Measurements from ENCODE around the gene VPS13D.

The VPS13D gene

DNA sequence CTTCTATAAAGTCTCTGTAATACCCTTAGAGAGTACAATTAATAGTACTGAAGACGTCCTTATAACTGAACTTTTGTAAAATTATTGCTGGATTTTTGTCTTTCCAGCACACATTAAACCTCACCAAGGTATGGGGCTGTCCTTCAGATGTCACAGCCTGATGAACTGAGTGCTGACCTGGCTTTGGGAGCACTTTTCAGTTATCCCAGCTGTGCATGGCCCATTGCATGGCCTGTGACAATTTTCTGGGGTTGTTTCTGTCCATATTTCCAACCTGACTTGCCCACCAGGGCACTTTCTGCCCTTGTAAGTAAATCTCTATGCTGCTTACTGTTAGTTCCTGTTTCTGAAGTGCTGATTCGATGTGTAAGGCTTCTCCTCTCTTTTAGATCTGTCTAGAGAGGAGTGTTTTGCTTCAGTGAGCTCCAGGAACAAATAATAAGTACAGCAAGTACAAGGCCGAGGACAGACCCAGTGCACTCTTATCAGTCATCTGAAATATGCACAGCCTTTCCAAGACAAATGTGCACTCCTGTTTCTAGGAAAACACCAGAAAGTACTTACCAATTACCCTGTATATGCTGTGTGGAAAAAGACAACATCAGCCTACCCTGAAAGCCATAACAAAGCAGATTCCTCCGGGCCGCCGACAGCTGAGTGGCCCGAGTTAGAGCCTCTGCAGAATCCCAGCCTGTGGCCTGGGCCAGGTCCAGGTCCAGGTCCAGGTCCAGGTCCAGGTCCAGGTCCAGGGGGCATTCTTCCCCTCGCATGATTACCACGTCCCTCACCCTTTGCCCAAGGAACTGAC is 266.5 kb downstream of the VPS13D start:
- Histone ChIP-seq H3K9me3 (ENCODE audit: insufficient read depth, low read length, severe bottlenecking) (no peaks in the 10 kb centered on the region), H3K36me3 (ENCODE audit: insufficient read depth, low read length) (peaks cover 18% of the 10 kb centered on the region; the same call in 1 of the 2 replicates), H3K4me2 (ENCODE audit: insufficient read depth, low read length) (no peak overlapping the region), H3K4me1 (ENCODE audit: insufficient read depth, low read length) (no peaks in the 10 kb centered on the region), H3K27ac (ENCODE audit: low read length) (peak overlapping the region; percentile 41; the same call in 1 of the 2 replicates), H2AFZ (ENCODE audit: low read depth, low read length) (no peak overlapping the region), H4K20me1 (ENCODE audit: insufficient read depth, low read length) (no peaks in the 10 kb centered on the region), H3K4me3 (ENCODE audit: low read depth in 1 of 2, low read length in 2 of 2) (no peak overlapping the region), H3K27me3 (ENCODE audit: insufficient read depth, low read length, poor library complexity) (no peaks in the 10 kb centered on the region), H3K9ac (ENCODE audit: low read depth, low read length) (no peak overlapping the region), H3K79me2 (ENCODE audit: insufficient read depth, low read length) (no peaks in the 10 kb centered on the region)
- no peak for TF ChIP-seq EZH2 (IDR thresholded peaks at IDR 0.05; ENCODE audit: borderline replicate concordance, low read depth, low read length, severe bottlenecking)
- no peak for TF ChIP-seq CTCF (IDR thresholded peaks at IDR 0.05; ENCODE audit: borderline replicate concordance, extremely low read depth, low read length, poor library complexity, severe bottlenecking)
- no peak for ATAC-seq (ENCODE audit: insufficient read depth, low read depth)
- no peak for DNase-seq

- H3K9me3 ChIP-seq (ENCODE audit: insufficient read depth, low read length, severe bottlenecking) = no peaks in the 10 kb centered on the region
- no peak for TF ChIP-seq CTCF (IDR thresholded peaks at IDR 0.05; ENCODE audit: borderline replicate concordance, extremely low read depth, low read length, poor library complexity, severe bottlenecking)
- no peak for TF ChIP-seq EZH2 (IDR thresholded peaks at IDR 0.05; ENCODE audit: borderline replicate concordance, low read depth, low read length, severe bottlenecking)
- H3K9ac ChIP-seq (ENCODE audit: low read depth, low read length) = no peak overlapping the region
- DNase-seq (no peak), ATAC-seq (ENCODE audit: insufficient read depth, low read depth) (no peak)
- no peak overlapping the region for H2AFZ ChIP-seq (ENCODE audit: low read depth, low read length)
- no peak overlapping the region for H3K4me2 ChIP-seq (ENCODE audit: insufficient read depth, low read length)
- H3K27me3 ChIP-seq (ENCODE audit: insufficient read depth, low read length, poor library complexity) = no peaks in the 10 kb centered on the region
- no peak overlapping the region for H3K4me3 ChIP-seq (ENCODE audit: low read depth in 1 of 2, low read length in 2 of 2)
- peaks cover 13% of the 10 kb centered on the region for H3K4me1 ChIP-seq (ENCODE audit: insufficient read depth, low read length)
- no peaks in the 10 kb centered on the region for H3K79me2 ChIP-seq (ENCODE audit: insufficient read depth, low read length)
- H3K36me3 ChIP-seq (ENCODE audit: insufficient read depth, low read length) = peaks cover 23% of the 10 kb centered on the region; the same call in 1 of the 2 replicates
- no peak overlapping the region for H3K27ac ChIP-seq (ENCODE audit: low read length)
- H4K20me1 ChIP-seq (ENCODE audit: insufficient read depth, low read length) = no peaks in the 10 kb centered on the region
Observed at GRCh38 chr1:12499539-12500240, 269.9 kb downstream of the VPS13D start.

- Histone ChIP-seq H2AFZ (ENCODE audit: low read depth, low read length) (no peak overlapping the region), H3K4me1 (ENCODE audit: insufficient read depth, low read length) (peaks cover 13% of the 10 kb centered on the region), H3K9me3 (ENCODE audit: insufficient read depth, low read length, severe bottlenecking) (no peaks in the 10 kb centered on the region), H3K4me3 (ENCODE audit: low read depth in 1 of 2, low read length in 2 of 2) (no peak overlapping the region), H3K4me2 (ENCODE audit: insufficient read depth, low read length) (no peak overlapping the region), H4K20me1 (ENCODE audit: insufficient read depth, low read length) (no peaks in the 10 kb centered on the region), H3K27me3 (ENCODE audit: insufficient read depth, low read length, poor library complexity) (no peaks in the 10 kb centered on the region), H3K36me3 (ENCODE audit: insufficient read depth, low read length) (peaks cover 32% of the 10 kb centered on the region), H3K9ac (ENCODE audit: low read depth, low read length) (no peak overlapping the region), H3K27ac (ENCODE audit: low read length) (0 out of 2 replicates have a peak overlapping the region, but pooled peaks have one; percentile 23), H3K79me2 (ENCODE audit: insufficient read depth, low read length) (no peaks in the 10 kb centered on the region)
- no peak for DNase-seq
- no peak for TF ChIP-seq EZH2 (IDR thresholded peaks at IDR 0.05; ENCODE audit: borderline replicate concordance, low read depth, low read length, severe bottlenecking)
- TF ChIP-seq CTCF (IDR thresholded peaks at IDR 0.05; ENCODE audit: borderline replicate concordance, extremely low read depth, low read length, poor library complexity, severe bottlenecking) = no peak
- ATAC-seq (ENCODE audit: insufficient read depth, low read depth) = no peak
Observed at GRCh38 chr1:12501661-12502060, 271.8 kb downstream of the VPS13D start.
